NCI-H1105 (cell line): ENCODE data around the gene BEX3.
"Not testable (repeated sequence)": the region's sequence is repeated elsewhere in the genome, so short reads cannot be mapped to it uniquely, and the experiment has no call there.

Experiments used
- DNase-seq: peaks from one replicate; lab custom pipeline; 2025; lab: John Stamatoyannopoulos, UW

BEX3 gene

GRCh38 chrX:103376118-103376978 is at the start of gene BEX3:
Gene BEX3 (plus strand): TSS chrX:103376538. CDS start chrX:103377522, 984 bp downstream.
- DNase-seq = peak; percentile 71

DNA sequence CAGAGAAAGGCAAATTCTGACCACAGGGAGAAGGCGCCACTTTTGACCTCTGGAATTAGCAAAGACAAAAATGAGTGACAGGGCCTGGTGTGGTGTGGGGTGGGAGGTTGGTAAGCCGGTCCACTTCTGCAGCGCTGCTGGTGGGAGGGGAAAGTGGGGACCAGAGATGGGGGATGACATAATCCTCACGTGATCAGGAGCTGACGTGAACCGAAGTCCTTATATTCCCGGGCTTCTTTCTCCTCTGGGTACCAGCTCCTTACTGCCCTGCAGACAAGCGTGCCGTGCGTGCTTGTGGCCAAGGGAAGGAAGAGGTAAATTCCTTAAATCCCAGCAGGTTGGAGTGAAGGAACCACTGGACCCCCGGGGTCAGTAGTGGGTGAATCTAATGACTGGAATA is 46.3 kb upstream of the BEX3 start, which contains the start of gene TCEAL7:
TCEAL7 (plus strand) TSS at position 249 of the 400 bp plus-strand sequence. CDS start 1,165 bp downstream, outside the sequence.
- DNase-seq = no peak

DNA sequence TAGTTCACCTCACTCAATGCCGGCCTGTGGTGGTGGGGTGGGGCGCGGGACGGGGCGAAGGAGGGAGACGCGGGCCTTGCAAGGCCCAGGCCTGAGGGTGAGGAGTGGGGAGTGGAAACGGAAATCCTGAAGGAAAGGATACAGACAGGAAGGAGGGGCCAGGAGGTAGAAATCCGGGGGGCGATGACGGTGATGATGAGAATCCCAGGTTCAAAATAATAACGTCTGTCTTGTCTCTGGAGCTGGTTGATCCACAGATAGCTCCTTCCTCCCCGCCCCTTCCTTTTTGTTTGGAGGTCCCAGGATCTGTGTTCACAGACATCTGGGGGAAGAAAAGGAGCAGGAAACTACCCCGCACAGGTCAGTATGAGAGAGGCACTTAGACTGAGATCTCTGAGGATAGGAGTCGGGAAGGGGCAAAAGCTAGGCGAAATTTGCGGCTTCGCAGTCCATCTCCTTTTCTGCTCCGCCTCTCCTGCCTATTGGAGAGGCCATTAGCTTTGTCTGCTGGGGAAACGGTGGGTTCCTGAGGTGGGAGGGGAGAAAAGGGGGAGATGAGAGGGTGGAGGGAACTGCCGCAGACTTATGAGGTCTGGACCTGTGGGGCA is 45.6 kb upstream of the BEX3 start:
- DNase-seq = no peak

DNA sequence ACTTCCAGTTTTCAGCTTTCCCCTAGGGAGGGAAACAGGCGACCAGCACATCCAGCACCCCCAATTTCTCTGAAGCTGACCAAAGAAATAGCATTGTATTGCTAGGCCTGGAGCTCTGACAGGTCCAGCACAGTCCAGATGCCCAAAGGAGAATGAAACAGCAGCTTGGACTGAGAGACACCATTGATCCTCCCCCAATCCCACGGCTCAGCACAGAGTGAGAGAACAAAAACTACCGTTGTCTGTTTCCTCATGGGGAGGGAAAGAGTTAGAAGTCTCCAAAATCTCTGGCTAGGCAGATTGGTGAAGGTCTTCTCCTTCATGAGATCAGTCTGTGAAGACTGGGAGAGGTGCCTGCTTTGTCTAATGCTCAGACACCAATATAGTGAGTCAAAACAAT is 37.7 kb upstream of the BEX3 start:
- no peak for DNase-seq

DNA sequence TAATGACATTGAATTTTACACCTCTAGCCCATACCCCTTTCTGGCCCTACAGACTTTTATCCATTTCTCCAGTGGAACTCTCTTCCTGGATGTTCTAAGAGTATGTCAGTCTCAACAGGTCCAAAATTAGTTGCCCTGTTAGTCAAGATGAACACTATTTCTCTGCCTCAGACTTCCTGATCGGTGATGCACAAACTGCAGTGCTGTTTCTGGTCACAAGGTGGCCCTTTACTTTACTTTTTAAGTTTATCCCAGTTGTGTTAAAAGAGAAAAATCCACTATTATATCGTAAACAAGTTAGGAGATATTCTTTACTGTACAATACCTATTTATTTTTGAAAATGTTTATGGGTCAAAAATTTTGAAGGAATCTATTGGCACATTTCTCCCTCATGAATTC is 33.2 kb upstream of the BEX3 start:
- peak; percentile 32 for DNase-seq

GRCh38 chrX:103344606-103345005 is 31.7 kb upstream of the BEX3 start:
- no peak for DNase-seq

- DNase-seq = no peak
Observed at GRCh38 chrX:103347682-103348397, 28.5 kb upstream of the BEX3 start.

DNA sequence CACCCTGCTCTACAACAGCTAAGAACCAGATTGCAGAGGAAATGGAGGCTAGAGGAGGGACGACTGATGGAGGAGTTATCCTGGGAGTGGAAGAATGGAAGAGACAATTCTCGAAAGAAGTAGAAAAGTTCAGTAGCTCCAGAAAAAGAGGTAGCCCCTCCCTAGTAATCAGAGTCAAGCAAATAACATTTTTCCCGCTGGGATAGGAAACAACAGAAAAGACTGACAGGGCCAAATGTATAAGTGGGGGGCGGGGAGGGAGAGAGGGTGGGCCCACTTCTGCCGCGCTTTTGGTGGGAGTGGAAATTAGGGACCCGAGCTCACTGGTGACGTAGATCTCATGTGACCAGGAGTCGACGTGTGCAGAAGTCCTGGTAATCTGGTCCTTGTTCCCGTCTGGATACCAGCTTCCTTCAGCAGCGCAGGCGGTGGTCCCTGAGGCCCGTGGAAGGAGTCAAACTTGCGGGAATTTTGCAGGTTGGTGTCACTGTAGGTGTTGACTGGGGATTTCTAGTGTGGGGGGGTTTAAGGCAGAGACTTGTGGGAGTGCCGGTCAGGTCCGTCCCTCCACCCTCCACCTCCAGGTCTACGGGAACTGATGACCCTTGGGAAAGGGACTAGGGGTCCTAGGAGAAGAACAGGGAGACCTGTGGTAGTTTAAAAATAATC is 20.1 kb upstream of the BEX3 start, which contains the start of gene TCEAL9:
TCEAL9 (plus strand) TSS at position 377 of the 669 bp plus-strand sequence. CDS start 1,179 bp downstream, outside the sequence.
- peak; percentile 67 for DNase-seq

GRCh38 chrX:103356858-103357257 is 19.5 kb upstream of the BEX3 start:
- no peak for DNase-seq

GRCh38 chrX:103357871-103358270 is 18.5 kb upstream of the BEX3 start:
- no peak for DNase-seq

DNA sequence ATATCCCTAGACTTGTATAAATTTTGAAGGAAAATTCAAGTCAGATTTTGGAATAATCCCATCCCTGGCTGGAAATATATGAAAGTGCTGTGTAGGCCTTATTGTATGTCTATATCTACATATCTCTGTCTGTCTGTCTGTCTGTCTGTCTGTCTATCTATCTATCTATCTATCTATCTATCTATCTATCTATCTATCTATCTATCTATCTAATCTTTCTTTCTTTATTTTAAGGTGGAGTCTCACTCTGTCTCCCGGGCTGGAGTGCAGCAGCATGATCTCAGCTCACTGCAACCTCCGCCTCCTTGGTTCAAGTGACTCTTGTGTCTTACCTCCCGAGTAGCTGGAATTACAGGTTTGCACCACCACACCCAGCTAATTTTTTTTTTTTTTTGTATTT is 16.7 kb upstream of the BEX3 start:
- not testable (repeated sequence) for DNase-seq

DNA sequence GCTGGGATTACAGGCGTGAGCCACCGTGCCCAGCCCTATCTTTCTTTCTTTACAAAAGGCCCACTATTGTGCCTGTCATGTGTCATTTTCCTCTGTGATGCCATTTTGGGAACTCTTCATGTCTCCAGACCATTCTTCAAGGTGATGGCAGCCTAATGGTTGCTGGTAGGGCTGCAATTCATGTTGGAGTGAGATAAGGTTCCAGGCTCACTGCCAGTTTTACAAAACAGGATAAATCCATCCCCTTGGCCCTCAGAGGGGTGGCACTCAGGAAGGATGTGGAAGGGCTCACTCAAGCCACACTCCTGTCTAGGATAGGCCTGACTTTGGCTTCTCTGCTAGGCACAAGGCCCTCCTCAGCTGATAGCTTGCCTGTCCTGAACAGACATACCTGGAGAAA is 16.2 kb upstream of the BEX3 start:
- no peak for DNase-seq

GRCh38 chrX:103360916-103361315 is 15.4 kb upstream of the BEX3 start:
- no peak for DNase-seq

GRCh38 chrX:103361798-103362197 is 14.5 kb upstream of the BEX3 start:
- DNase-seq = no peak

GRCh38 chrX:103362474-103362873 is 13.9 kb upstream of the BEX3 start:
- DNase-seq = no peak

- no peak for DNase-seq
Observed at GRCh38 chrX:103363046-103363445, 13.3 kb upstream of the BEX3 start.

DNA sequence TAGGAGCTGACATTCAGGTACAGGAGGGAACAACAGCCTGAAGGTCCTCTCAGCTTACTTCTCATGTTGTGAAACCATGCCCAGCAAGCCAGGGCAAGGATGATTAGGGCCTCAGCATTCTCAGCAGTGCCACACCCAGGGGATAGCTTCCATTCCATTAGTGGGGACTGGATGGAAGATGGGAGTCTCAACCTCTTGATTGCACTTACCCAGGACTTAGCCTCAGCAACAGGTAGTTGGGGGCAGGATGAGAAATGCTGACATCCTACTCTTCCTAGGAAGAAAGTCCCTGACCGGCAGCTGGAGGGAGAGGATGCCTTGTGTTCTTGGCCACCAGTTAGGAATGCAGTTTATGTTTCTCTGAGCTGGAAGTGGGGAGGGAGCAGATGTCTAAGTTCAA is 8.8 kb upstream of the BEX3 start:
- no peak for DNase-seq

GRCh38 chrX:103369479-103369878 is 6.9 kb upstream of the BEX3 start:
- no peak for DNase-seq

- DNase-seq = no peak
Observed at GRCh38 chrX:103372886-103373285, 3.5 kb upstream of the BEX3 start.

- no peak for DNase-seq
Observed at GRCh38 chrX:103373581-103373980, 2.8 kb upstream of the BEX3 start.

DNA sequence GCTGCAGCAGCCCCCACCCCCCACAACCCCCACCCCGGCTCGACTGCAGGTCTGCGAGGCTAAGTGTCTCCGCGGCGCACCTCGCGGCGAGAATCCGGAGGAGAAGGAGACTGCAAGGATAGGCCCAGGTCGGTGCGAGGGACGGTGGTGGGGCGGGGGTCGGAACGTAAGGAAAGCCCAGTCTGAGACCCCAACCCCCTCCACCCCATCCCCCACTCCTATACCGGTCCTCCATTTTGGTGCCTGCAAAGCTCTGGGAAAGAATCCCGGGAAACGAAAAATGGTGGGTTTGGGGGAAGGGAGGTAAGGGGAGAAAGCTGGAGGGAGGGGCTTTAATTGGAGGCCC is 614 bp downstream of the BEX3 start:
- peak; percentile 32 for DNase-seq

GRCh38 chrX:103378990-103379389 is 2.7 kb downstream of the BEX3 start:
- no peak for DNase-seq
